SK-N-SH (cell line): ENCODE data around the gene MME.

Source experiments
- CHD2 ChIP-seq: fragments of 150-350 bp; IDR thresholded peaks from 2 replicates; pipeline ENCODE4 v1.6.1; 2018; ENCODE audit warnings: low read length; ENCODE audit not compliant: partially characterized antibody
- CTCF ChIP-seq: fragments of 200-600 bp; sonication (generic); IDR thresholded peaks from 2 replicates; pipeline ENCODE4 v1.6.1; 2017; ENCODE audit warnings: antibody characterized with exemption, mild to moderate bottlenecking, moderate library complexity
- EP300 ChIP-seq, 2 experiments: IDR thresholded peaks; 2 replicates each; pipeline versions ENCODE4 v1.4.0 to v1.6.1; 2012; ENCODE audit warnings: borderline replicate concordance in 1 of 2, low read depth in 1 of 2, low read length in 1 of 2
- FOXM1 ChIP-seq: IDR thresholded peaks from 2 replicates; pipeline ENCODE4 v1.4.0; 2012; ENCODE audit warnings: low read depth, mild to moderate bottlenecking
- MAX ChIP-seq: IDR thresholded peaks from 2 replicates; pipeline ENCODE4 v1.4.0; 2012; ENCODE audit warnings: low read depth
- MEF2A ChIP-seq: IDR thresholded peaks from 2 replicates; pipeline ENCODE4 v1.4.0; 2012; ENCODE audit warnings: low read depth, borderline replicate concordance
- POLR2AphosphoS5 ChIP-seq: IDR thresholded peaks from 2 replicates; pipeline ENCODE4 v1.6.1; 2012; ENCODE audit warnings: low read depth, low read length
- REST ChIP-seq: IDR thresholded peaks from 2 replicates; pipeline ENCODE4 v1.6.1; 2012; ENCODE audit warnings: mild to moderate bottlenecking, low read depth, low read length, moderate library complexity
- RFX5 ChIP-seq: IDR thresholded peaks from 2 replicates; pipeline ENCODE4 v1.6.1; 2012; ENCODE audit warnings: mild to moderate bottlenecking, improper control_type of control experiment, low read length
- TAF1 ChIP-seq: IDR thresholded peaks from 2 replicates; pipeline ENCODE4 v1.6.1; 2012; ENCODE audit warnings: low read depth, mild to moderate bottlenecking, low read length, moderate library complexity, borderline replicate concordance
- TEAD4 ChIP-seq: IDR thresholded peaks from 2 replicates; pipeline ENCODE4 v1.4.0; 2012; ENCODE audit warnings: mild to moderate bottlenecking, borderline replicate concordance; ENCODE audit not compliant: insufficient read depth
- ZBTB33 ChIP-seq: IDR thresholded peaks from 2 replicates; pipeline ENCODE4 v1.4.0; 2012; ENCODE audit warnings: low read depth, borderline replicate concordance

GRCh38 chr3:155093261-155093660 lies 13.1 kb downstream of the MME start:
- no peak for TF ChIP-seq EP300 (IDR thresholded peaks at IDR 0.05; ENCODE audit: borderline replicate concordance in 1 of 2, low read depth in 1 of 2, low read length in 1 of 2)
- TF ChIP-seq CTCF = no peak
- TF ChIP-seq MEF2A = no peak
- no peak for TF ChIP-seq RFX5
- no peak for TF ChIP-seq CHD2
- TF ChIP-seq REST = no peak
- 0 out of 2 replicates have a peak, but pooled peaks have one; percentile 5 for TF ChIP-seq POLR2AphosphoS5
- TF ChIP-seq ZBTB33 = no peak
- no peak for TF ChIP-seq MAX
- no peak for TF ChIP-seq FOXM1
- no peak for TF ChIP-seq TEAD4
- TF ChIP-seq TAF1 = no peak
